SK-N-SH treated with all-trans-retinoic acid at 6 μM for 48 hours (cell line): ENCODE data around the gene PLIN5.

ENCODE experiments used
- ATAC-seq: fragments of 200-7000 bp; cut with Tn5 transposase; 3 replicates; pipeline ENCODE4 v1.9.1; 2020; ENCODE audit warnings: mild to moderate bottlenecking, moderate library complexity
- ARNTL ChIP-seq: fragments of 450-650 bp; formaldehyde crosslinking; IDR thresholded peaks from 2 replicates; pipeline ENCODE4 v1.5.0; 2020; ENCODE audit warnings: low read depth, mild to moderate bottlenecking, moderate library complexity, borderline replicate concordance
- BACH2 ChIP-seq: fragments of 250-450 bp; sonication (Bioruptor Pico); IDR thresholded peaks from 2 replicates; pipeline ENCODE4 v1.9.0; 2021; ENCODE audit warnings: mild to moderate bottlenecking, borderline replicate concordance
- CREB5 ChIP-seq: fragments of 250-450 bp; sonication (Bioruptor Pico); IDR thresholded peaks from 2 replicates; pipeline ENCODE4 v1.5.1; 2020; ENCODE audit warnings: low read depth, mild to moderate bottlenecking, moderate library complexity
- CSDC2 ChIP-seq: fragments of 250-450 bp; sonication (Bioruptor Pico); IDR thresholded peaks from 2 replicates; pipeline ENCODE4 v1.5.0; 2020; ENCODE audit warnings: mild to moderate bottlenecking, moderate library complexity
- CSRNP3 ChIP-seq: fragments of 250-450 bp; sonication (Bioruptor Pico); IDR thresholded peaks from 2 replicates; pipeline ENCODE4 v1.5.1; 2021; ENCODE audit warnings: mild to moderate bottlenecking, moderate library complexity
- ESRRG ChIP-seq: fragments of 250-450 bp; sonication (Bioruptor Pico); IDR thresholded peaks from 2 replicates; pipeline ENCODE4 v1.6.1; 2021; ENCODE audit warnings: mild to moderate bottlenecking
- GLIS3 ChIP-seq: fragments of 250-450 bp; sonication (Bioruptor Pico); IDR thresholded peaks from 2 replicates; pipeline ENCODE4 v1.5.0; 2020; ENCODE audit warnings: mild to moderate bottlenecking, moderate library complexity
- ISL1 ChIP-seq: fragments of 250-450 bp; sonication (Bioruptor Pico); IDR thresholded peaks from 2 replicates; pipeline ENCODE4 v2.1.2; 2022; ENCODE audit warnings: mild to moderate bottlenecking, moderate library complexity
- OSR1 ChIP-seq: fragments of 250-450 bp; sonication (Bioruptor Pico); IDR thresholded peaks from 2 replicates; pipeline ENCODE4 v1.8.0; 2022; ENCODE audit warnings: moderate library complexity, mild to moderate bottlenecking, inconsistent platforms
- PATZ1 ChIP-seq: fragments of 250-450 bp; sonication (Bioruptor Pico); IDR thresholded peaks from 2 replicates; pipeline ENCODE4 v1.8.0; 2020; ENCODE audit warnings: mild to moderate bottlenecking, moderate library complexity, borderline replicate concordance
- RARB ChIP-seq: fragments of 250-450 bp; sonication (Bioruptor Pico); IDR thresholded peaks from 2 replicates; pipeline ENCODE4 v1.8.0; 2021; ENCODE audit warnings: mild to moderate bottlenecking, moderate library complexity
- SNAI2 ChIP-seq: fragments of 250-450 bp; sonication (Bioruptor Pico); IDR thresholded peaks from 2 replicates; pipeline ENCODE4 v1.5.0; 2020; ENCODE audit warnings: mild to moderate bottlenecking, moderate library complexity
- TCF4 ChIP-seq: fragments of 250-450 bp; sonication (Bioruptor Pico); IDR thresholded peaks from 2 replicates; pipeline ENCODE4 v1.8.0; 2021; ENCODE audit warnings: mild to moderate bottlenecking, moderate library complexity, borderline replicate concordance
- TOX ChIP-seq: fragments of 250-450 bp; sonication (Bioruptor Pico); IDR thresholded peaks from 2 replicates; pipeline ENCODE4 v1.8.0; 2021; ENCODE audit warnings: mild to moderate bottlenecking, moderate library complexity, borderline replicate concordance
- ZC3H10 ChIP-seq: fragments of 250-450 bp; sonication (Bioruptor Pico); IDR thresholded peaks from 2 replicates; pipeline ENCODE4 v1.5.1; 2021; ENCODE audit warnings: mild to moderate bottlenecking, moderate library complexity
- ZFP3 ChIP-seq: fragments of 250-450 bp; sonication (Bioruptor Pico); IDR thresholded peaks from 2 replicates; pipeline ENCODE4 v1.5.0; 2020; ENCODE audit warnings: mild to moderate bottlenecking, moderate library complexity
- ZFP30 ChIP-seq: fragments of 450-650 bp; formaldehyde crosslinking; IDR thresholded peaks from 2 replicates; pipeline ENCODE4 v1.5.0; 2022; ENCODE audit warnings: mild to moderate bottlenecking, moderate library complexity
- ZNF565 ChIP-seq: fragments of 450-650 bp; formaldehyde crosslinking; conservative IDR thresholded peaks from 2 replicates; pipeline ENCODE4 v1.5.0; 2020; ENCODE audit warnings: low read depth, mild to moderate bottlenecking, moderate library complexity
- ZNF70 ChIP-seq: fragments of 450-650 bp; formaldehyde crosslinking; IDR thresholded peaks from 2 replicates; pipeline ENCODE4 v1.5.0; 2020; ENCODE audit warnings: mild to moderate bottlenecking, moderate library complexity
- ZNF8 ChIP-seq: fragments of 450-650 bp; formaldehyde crosslinking; IDR thresholded peaks from 2 replicates; pipeline ENCODE4 v1.5.0; 2020; ENCODE audit warnings: mild to moderate bottlenecking, moderate library complexity
- TF ChIP-seq, protein P1 (sequence below): fragments of 250-450 bp; sonication (Bioruptor Pico); IDR thresholded peaks from 2 replicates; pipeline ENCODE4 v1.5.0; 2020; ENCODE audit warnings: mild to moderate bottlenecking, moderate library complexity
- TF ChIP-seq, protein P2 (sequence below): fragments of 250-450 bp; sonication (Bioruptor Pico); IDR thresholded peaks from 2 replicates; pipeline ENCODE4 v1.8.0; 2021; ENCODE audit warnings: low read depth, mild to moderate bottlenecking, moderate library complexity, borderline replicate concordance

The PLIN5 gene

DNA sequence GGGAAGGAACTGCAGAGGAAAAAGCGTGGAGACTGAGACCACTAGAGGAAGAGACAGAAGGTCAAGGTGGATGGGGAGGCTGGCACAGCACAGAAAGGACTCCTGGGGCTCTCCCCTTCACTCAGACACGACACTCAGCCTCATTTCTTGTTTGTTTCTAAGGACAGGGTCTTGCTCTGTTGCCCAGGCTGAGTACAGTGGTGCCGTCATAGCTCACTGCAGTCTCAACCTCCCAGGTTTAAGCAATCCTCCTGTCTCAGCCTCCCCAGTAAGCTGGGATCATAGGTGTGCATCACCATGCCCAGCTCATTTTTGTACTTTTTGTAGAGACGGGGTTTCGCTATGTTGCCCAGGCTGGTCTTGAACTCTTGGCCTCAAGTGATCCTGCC lies 35.9 kb upstream of the PLIN5 start:
- no peak for TF ChIP-seq GLIS3 (CRISPR knock-in tag)
- no peak for TF ChIP-seq ZC3H10 (CRISPR knock-in tag)
- TF ChIP-seq ZNF565 (CRISPR knock-in tag): no peak
- TF ChIP-seq RARB (CRISPR knock-in tag): no peak
- no peak for TF ChIP-seq ISL1
- TF ChIP-seq, protein P1, sequence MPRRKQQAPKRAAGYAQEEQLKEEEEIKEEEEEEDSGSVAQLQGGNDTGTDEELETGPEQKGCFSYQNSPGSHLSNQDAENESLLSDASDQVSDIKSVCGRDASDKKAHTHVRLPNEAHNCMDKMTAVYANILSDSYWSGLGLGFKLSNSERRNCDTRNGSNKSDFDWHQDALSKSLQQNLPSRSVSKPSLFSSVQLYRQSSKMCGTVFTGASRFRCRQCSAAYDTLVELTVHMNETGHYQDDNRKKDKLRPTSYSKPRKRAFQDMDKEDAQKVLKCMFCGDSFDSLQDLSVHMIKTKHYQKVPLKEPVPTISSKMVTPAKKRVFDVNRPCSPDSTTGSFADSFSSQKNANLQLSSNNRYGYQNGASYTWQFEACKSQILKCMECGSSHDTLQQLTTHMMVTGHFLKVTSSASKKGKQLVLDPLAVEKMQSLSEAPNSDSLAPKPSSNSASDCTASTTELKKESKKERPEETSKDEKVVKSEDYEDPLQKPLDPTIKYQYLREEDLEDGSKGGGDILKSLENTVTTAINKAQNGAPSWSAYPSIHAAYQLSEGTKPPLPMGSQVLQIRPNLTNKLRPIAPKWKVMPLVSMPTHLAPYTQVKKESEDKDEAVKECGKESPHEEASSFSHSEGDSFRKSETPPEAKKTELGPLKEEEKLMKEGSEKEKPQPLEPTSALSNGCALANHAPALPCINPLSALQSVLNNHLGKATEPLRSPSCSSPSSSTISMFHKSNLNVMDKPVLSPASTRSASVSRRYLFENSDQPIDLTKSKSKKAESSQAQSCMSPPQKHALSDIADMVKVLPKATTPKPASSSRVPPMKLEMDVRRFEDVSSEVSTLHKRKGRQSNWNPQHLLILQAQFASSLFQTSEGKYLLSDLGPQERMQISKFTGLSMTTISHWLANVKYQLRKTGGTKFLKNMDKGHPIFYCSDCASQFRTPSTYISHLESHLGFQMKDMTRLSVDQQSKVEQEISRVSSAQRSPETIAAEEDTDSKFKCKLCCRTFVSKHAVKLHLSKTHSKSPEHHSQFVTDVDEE: no peak
- no peak for TF ChIP-seq OSR1 (CRISPR knock-in tag)
- no peak for TF ChIP-seq ZFP30
- TF ChIP-seq ZNF70 (CRISPR knock-in tag): no peak
- TF ChIP-seq BACH2: no peak
- no peak for ATAC-seq

DNA sequence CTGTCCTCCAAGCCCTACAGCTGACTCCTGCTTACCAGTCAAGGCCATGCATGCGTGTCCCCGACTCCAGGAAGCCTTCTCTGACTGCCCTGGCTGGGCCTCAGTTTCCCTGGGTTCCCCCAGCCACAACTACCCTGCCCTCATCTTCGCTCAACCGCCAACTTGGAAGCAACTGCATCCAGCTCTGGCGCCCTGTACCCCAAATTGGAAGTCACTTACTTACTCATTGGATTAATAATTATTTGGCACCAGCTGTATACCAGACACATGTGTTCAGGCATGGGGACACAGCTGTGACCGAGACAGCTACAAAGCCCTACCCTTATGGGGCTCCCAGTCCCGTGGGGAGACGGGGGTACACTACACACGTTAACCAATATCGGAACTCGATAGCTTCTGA lies 35.4 kb upstream of the PLIN5 start:
- TF ChIP-seq ARNTL: no peak
- TF ChIP-seq ISL1: no peak
- no peak for TF ChIP-seq BACH2
- no peak for TF ChIP-seq CSRNP3 (CRISPR knock-in tag)
- TF ChIP-seq ESRRG (CRISPR knock-in tag): no peak
- no peak for TF ChIP-seq ZNF565 (CRISPR knock-in tag)
- no peak for TF ChIP-seq TOX (CRISPR knock-in tag)
- TF ChIP-seq, protein P2, sequence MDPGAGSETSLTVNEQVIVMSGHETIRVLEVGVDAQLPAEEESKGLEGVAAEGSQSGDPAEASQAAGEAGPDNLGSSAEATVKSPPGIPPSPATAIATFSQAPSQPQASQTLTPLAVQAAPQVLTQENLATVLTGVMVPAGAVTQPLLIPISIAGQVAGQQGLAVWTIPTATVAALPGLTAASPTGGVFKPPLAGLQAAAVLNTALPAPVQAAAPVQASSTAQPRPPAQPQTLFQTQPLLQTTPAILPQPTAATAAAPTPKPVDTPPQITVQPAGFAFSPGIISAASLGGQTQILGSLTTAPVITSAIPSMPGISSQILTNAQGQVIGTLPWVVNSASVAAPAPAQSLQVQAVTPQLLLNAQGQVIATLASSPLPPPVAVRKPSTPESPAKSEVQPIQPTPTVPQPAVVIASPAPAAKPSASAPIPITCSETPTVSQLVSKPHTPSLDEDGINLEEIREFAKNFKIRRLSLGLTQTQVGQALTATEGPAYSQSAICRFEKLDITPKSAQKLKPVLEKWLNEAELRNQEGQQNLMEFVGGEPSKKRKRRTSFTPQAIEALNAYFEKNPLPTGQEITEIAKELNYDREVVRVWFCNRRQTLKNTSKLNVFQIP (CRISPR knock-in tag): no peak
- no peak for TF ChIP-seq ZNF8 (CRISPR knock-in tag)
- no peak for TF ChIP-seq CSDC2 (CRISPR knock-in tag)
- no peak for TF ChIP-seq PATZ1 (CRISPR knock-in tag)
- TF ChIP-seq GLIS3 (CRISPR knock-in tag): no peak
- no peak for TF ChIP-seq ZFP3
- TF ChIP-seq RARB (CRISPR knock-in tag): no peak
- TF ChIP-seq SNAI2 (CRISPR knock-in tag): no peak
- no peak for TF ChIP-seq TCF4 (CRISPR knock-in tag)
- TF ChIP-seq, protein P1: no peak
- TF ChIP-seq ZFP30: no peak
- ATAC-seq: no peak

DNA sequence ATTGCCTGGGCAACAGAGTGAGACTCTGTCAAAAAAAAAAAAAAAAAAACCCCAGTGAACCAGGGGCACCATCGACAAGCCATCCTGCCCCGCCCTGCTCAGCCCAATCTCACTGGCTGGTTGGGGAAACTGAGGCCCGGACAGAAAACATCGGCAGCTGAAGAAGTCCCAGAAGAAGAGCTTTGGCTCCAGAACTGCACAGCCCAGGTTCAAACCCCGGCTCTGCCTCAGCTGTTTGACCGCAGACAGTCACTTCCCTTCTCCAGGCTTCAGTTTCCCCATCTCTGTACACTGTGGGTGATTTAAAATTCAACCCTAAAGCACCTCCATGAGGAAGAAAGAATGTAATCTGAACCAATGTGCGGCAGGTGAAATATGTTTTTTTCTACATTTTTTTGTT lies 33.9 kb upstream of the PLIN5 start:
- no peak for ATAC-seq
- TF ChIP-seq ZNF70 (CRISPR knock-in tag) (no peak), PATZ1 (CRISPR knock-in tag) (no peak), CREB5 (no peak), BACH2 (no peak), RARB (CRISPR knock-in tag) (no peak), ZNF8 (CRISPR knock-in tag) (no peak)
- TF ChIP-seq, protein P2 (CRISPR knock-in tag): no peak
